HG03457 (cell line): ENCODE data around the gene ZC3H12C.
A peak's percentile ranks its signal among the peaks of the same experiment; 100 is the strongest.
"Not testable (repeated sequence)": the region's sequence is repeated elsewhere in the genome, so short reads cannot be mapped to it uniquely, and the experiment has no call there.

Source experiments
- ATAC-seq: cut with Tn5 transposase; IDR thresholded peaks from one replicate; pipeline ENCODE4 v1.9.1; 2021; ENCODE audit warnings: moderate number of reproducible peaks; ENCODE audit not compliant: unreplicated experiment

ZC3H12C gene

DNA sequence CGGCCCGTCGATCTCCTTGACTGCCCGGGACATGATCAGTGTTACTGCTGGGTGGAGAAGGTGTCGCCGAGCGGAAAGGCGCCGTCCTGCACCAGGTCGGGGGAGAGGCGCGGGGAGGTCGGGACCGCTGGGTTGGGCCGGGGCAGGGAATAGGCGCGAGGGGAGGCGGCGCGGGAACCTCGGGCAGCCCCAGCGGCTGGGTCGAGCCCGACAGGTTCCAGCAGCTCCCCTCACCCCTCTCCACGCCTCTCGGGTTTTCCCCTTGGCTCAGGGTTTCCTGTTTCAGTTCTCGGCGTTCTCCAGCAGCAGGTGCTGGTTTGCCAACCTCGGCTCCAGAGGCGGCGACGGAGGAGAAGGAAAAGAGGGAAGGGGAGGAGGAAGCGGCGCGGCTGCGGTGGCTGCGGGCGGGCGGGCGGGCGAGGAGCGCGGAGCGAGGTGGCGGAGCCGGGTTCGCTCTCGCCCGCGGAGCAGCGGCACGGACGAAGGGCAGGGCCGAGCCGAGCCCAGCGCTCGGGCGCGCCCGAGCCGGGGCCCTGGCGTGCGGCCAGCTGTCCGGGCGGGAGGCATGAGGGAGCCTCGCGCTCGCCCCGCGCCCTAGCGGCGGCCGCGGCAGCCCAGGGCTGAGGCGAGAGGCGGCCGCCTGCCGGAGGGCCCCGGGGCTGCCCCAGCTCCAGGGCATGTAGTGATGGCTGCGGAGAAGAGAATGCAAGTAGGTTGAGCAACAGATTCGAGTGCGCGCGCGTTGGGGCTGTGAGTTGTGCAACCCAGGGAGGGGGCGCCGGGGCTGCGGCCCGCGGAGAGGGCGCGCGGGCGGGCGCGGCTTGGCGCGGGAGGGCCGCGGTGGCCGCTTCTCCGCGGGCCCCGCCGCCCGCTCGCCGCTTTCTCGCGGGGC, at the start of gene ZC3H12C:
TSS of gene ZC3H12C (plus strand) at position 878 of the 892 bp plus-strand sequence. CDS start 20 bp downstream, outside the sequence.
- peak; percentile 66 for ATAC-seq

DNA sequence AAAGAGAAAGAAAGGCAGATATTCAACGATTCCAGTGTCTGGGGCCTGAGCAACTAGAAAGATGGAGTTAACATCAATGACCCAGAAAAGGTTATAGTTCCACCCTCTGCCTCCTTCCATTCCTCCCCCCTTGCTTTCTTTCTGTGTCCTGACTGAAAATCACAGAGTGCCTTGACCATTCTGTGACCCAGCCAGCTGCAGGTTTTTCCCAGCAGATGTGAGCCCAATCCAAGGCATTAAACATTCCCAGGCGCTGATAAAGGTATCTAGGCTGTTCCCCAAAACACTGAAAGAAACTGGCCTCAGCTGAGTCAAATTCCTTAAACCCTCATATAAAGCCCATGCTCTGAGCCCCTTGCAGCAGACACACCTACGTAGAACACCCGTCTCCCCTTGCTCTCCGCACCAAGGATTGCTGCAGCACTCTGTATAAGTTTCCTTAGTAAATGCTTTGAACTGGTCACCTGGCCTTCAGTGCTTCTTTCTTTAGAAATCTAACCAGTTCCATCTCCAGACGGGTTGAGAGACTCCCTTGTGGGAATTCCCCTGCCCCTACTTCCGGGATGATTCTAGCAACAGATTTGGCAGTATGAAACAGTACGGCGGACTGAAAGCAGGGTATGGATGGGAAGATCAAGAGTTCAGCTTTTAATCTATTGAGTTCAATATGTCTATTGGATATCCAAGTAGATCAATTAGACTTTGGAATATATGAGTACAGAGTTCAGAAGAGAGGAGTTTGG, 48.8 kb upstream of the ZC3H12C start:
- ATAC-seq, result no peak

DNA sequence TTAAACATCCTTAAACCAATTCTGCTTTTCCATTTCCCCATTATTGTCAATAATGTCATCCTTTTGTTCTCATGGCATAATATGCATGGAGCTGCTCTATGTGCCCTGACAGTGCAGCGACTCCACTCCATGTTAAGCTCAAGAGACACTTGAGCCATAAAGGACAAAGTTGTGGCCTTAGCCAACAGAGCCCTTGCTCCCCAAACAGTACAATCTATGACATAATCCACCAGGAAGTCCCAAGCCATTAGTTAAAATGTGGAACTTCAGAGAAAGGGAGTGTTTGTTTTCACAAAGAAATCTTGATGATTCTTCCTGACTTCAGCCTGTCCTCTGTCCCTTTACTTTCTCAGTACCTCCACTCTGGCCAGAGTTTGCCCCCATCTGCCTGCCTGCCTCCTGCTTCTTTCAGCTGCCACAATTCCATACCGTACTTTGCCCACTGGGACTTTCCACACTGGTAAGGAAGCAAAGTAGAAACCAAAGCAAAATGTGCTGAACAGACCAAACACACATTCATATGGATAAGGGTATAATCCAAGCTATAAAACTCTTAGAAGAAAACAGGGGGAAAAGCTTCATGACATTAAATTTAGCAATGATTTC, 46.3 kb upstream of the ZC3H12C start:
- no peak for ATAC-seq

GRCh38 chr11:110049501-110050200, 43.5 kb upstream of the ZC3H12C start:
- ATAC-seq, result no peak

- no peak for ATAC-seq
These were observed 43.0 kb upstream of the ZC3H12C start for GRCh38 chr11:110050201-110050506.

GRCh38 chr11:110053848-110054414, 39.3 kb upstream of the ZC3H12C start:
- ATAC-seq, result no peak

- ATAC-seq, result no peak
These were observed 36.2 kb upstream of the ZC3H12C start for GRCh38 chr11:110056956-110057355.

GRCh38 chr11:110059706-110060463, 33.3 kb upstream of the ZC3H12C start:
- no peak for ATAC-seq

- ATAC-seq, result no peak
These were observed 31.9 kb upstream of the ZC3H12C start for GRCh38 chr11:110061296-110061695.

GRCh38 chr11:110062247-110062646, 30.9 kb upstream of the ZC3H12C start:
- ATAC-seq, result no peak

GRCh38 chr11:110065189-110065588, 28.0 kb upstream of the ZC3H12C start:
- no peak for ATAC-seq

DNA sequence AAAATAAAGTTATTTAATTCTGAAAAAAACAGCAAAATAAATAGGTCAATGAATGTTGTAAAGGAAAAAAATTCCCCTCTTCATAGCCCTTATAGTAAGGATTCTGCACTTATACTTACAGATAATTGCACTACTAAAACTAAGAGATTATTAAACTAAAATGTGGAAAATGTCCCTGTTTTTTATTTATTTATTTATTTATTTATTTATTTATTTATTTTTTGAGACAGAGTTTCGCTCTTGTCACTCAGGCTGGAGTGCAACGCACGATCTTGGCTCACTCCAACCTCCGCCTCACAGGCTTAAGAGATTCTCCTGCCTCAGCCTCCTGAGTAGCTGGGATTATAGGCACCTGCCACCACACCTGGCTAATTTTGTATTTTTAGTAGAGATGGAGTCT, 25.2 kb upstream of the ZC3H12C start:
- ATAC-seq, result not testable (repeated sequence)

- no peak for ATAC-seq
These were observed 23.9 kb upstream of the ZC3H12C start for GRCh38 chr11:110069158-110069737.

DNA sequence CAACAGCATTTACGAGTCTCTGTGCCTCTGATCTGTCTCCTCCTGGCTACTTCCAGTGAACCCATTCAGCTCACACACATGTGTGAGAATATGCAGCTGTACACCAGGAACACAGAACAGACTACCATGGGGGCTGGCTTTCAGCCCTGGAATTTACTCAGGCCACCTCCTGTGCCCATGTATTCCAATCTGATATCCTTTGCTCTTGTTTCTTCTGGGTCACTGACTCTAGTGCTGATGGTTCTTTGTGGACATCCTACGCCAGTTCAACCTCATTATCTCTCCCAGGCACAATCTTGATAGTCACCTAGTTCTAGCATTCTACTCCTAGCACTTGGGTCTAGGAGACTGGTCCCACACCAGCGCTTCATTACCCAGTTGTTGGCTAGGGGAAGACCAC, 23.0 kb upstream of the ZC3H12C start:
- no peak for ATAC-seq

DNA sequence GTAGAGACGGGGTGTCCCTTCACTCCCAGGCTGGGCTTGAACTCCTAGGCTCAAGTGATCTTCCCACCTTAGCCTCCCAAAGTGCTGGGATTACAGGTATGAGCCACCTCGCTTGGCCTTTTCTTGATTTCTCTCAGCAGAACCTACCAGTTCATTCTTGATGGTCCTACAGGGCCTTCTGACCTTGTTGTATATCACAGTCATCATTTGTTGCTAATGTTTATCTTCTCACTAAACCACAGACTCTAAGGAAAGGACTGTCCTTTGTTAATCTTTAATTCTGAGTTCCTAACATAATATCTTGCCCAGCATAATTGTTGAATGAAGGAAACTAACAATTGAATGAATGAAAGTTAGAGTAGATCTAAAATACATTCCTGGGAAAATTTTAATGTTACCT, 22.0 kb upstream of the ZC3H12C start:
- no peak for ATAC-seq

DNA sequence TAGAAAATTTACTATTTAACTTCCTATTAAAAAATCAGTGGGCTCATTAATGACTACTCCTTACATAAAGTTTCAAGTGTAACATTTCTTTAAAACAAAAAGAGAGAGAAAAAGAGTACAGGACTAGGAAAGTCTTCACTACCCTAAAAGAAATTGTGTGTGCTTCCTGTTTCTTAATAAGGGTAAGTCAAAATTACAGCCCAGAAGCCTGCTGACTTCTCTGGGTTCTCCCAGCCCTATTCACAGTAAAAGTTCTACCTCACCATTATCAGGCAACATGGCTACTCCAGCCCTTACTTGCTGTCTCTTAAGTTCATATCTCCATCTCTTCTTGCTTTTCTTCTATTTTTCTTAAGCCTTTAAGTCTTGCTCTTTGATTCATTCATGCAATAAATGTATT, 20.3 kb upstream of the ZC3H12C start:
- ATAC-seq, result no peak

DNA sequence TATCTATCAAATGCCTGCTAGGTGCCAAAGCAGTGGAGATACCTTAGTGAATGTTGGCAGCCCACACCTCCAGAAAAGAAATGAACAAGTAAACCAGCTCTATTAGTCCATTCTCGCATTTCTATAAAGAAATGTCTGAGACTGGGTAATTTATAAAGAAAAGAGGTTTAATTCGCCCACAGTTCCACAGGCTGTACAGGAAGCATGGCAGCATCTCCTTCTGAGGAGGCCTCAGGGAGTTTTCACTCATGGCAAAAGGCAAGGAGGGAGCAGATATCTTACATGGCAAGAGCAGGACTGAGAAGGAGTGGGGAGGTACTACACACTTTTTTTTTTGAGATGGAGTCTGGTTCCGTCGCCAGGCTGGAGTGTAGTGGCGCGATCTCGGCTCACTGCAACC, 18.7 kb upstream of the ZC3H12C start:
- no peak for ATAC-seq

DNA sequence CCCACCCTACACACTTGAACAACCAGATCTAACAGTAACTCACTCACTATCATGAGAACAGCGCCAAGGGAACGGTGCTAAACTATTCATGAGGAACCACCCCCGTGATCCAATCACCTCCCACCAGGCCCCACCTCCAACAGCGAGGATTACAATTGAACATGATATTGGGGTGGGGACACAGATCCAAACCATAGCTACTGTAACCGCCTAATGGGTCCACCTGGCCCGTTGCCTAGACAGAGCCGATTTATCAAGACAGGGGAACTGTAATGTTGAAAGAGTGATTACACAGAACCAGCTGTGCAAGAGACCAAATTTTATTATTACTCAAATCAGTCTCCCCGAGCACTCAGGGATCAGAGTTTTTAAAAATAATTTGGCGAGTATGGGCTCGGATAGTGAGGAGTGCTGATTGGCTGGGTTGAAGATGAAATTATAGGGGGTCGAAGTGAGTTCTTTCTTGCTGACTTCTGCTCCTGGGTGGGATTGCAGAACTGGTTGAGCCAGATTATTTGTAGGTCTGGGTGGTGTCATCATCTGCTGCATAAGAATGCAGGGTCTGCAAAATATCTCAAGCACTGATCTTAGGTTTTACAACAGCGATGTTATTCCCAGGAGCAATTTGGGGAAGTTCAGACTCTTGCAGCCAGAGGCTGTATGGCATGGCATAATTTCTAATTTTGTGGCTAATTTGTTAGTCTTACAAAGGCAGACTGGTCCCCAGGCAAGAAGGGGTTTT, 17.9 kb upstream of the ZC3H12C start:
- ATAC-seq, result no peak

DNA sequence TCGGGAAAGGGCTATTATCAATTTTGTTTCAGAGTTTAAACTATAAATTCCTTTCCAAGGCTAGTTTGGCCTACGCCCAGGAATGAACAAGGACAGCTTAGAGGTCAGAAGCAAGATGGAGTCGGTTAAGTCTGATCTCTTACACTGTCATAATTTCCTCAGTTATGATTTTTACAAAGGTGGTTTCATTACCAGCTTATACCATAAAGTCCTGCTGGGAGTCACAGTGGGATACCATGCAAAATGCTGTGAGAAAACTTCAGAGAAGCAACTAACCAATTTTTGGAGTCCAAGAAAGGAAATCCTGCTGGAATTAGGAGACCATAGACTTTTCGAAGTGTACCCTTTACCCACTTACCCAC, 17.4 kb upstream of the ZC3H12C start:
- no peak for ATAC-seq
